HG03378 (cell line): Measurements from ENCODE around the gene IRF9.

Source experiments
- ATAC-seq: cut with Tn5 transposase; IDR thresholded peaks from one replicate; pipeline ENCODE4 v1.9.1; 2021; ENCODE audit warnings: mild to moderate bottlenecking, moderate library complexity; ENCODE audit not compliant: unreplicated experiment

Gene IRF9

GRCh38 chr14:24213866-24214662 lies 53.0 kb downstream of the IRF9 start:
- ATAC-seq, result no peak

GRCh38 chr14:24215495-24216344 lies 54.7 kb downstream of the IRF9 start, which contains the start of gene MDP1:
Gene MDP1, minus strand, starts transcription at chr14:24216066. Its CDS starts 111 bp downstream, at chr14:24215955.
- peak; percentile 58 for ATAC-seq
